Smooth muscle cell (in vitro differentiated cells): ENCODE results near the gene LUZP1. TPM values are rescaled to one million over a fixed set of nuclear protein-coding genes. Genes with fewer than 3 reads are reported as not detected.

Source experiments
- DNase-seq: peaks from one replicate; lab custom pipeline; 2025; ENCODE audit not compliant: unreplicated experiment; lab: John Stamatoyannopoulos, UW
- H2AFZ ChIP-seq: fragments of 200-600 bp; sonication (generic); 2 replicates; pipeline ENCODE4 v1.6.0; 2016; ENCODE audit warnings: antibody characterized with exemption, low read depth, mild to moderate bottlenecking
- H3F3A ChIP-seq: fragments of 200-600 bp; sonication (generic); 2 replicates; pipeline ENCODE4 v1.6.0; 2017; ENCODE audit warnings: antibody characterized with exemption, low read depth
- H3K27ac ChIP-seq: fragments of 200-600 bp; sonication (generic); 2 replicates; pipeline ENCODE4 v1.5.1; 2016; ENCODE audit warnings: low read depth, mild to moderate bottlenecking
- H3K27me3 ChIP-seq: fragments of 200-600 bp; sonication (generic); 2 replicates; pipeline ENCODE4 v1.6.1; 2016; ENCODE audit warnings: low read depth, mild to moderate bottlenecking
- H3K36me3 ChIP-seq: fragments of 200-600 bp; sonication (generic); 2 replicates; pipeline ENCODE4 v1.5.1; 2016; ENCODE audit warnings: low read depth
- H3K4me1 ChIP-seq: fragments of 200-600 bp; sonication (generic); 2 replicates; pipeline ENCODE4 v1.5.1; 2016; ENCODE audit warnings: low read depth
- H3K4me2 ChIP-seq: fragments of 200-600 bp; sonication (generic); 2 replicates; pipeline ENCODE4 v1.6.0; 2016; ENCODE audit warnings: mild to moderate bottlenecking
- H3K4me3 ChIP-seq: fragments of 200-600 bp; sonication (generic); 2 replicates; pipeline ENCODE4 v1.5.1; 2016; ENCODE audit warnings: mild to moderate bottlenecking
- H3K79me2 ChIP-seq: fragments of 200-600 bp; sonication (generic); 2 replicates; pipeline ENCODE4 v1.6.0; 2016; ENCODE audit warnings: low read depth, mild to moderate bottlenecking
- H3K9ac ChIP-seq: fragments of 200-600 bp; sonication (generic); 2 replicates; pipeline ENCODE4 v1.6.0; 2016; ENCODE audit warnings: low read depth
- H3K9me3 ChIP-seq: fragments of 200-600 bp; sonication (generic); replicated peaks from 2 replicates; pipeline ENCODE4 v1.5.1; 2016; ENCODE audit warnings: low read depth
- H4K20me1 ChIP-seq: fragments of 200-600 bp; sonication (generic); 2 replicates; pipeline ENCODE4 v1.6.0; 2016; ENCODE audit warnings: low read depth
- WGBS: methylation state at CpG from one replicate; pipeline ENCODE4 v1.1.7; 2016; ENCODE audit warnings: low lambda C conversion rate; 5-methylcytosine and 5-hydroxymethylcytosine counted together
- polyA plus RNA-seq: library from polyadenylated mRNA; unstranded; fragments of >200 nt; fragmentation: Nextera tagmentation; extraction: Ambion mirVana; gene quantifications from 2 replicates; pipeline ENCODE4 v1.2.1, GENCODE V29; 2016
- total RNA-seq: library from RNA; depleted of rRNA; stranded (reverse); fragments of >200 nt; gene quantifications from 2 replicates; pipeline ENCODE4 v1.2.3, GENCODE V29; 2014
- TF ChIP-seq, protein P1 (sequence below): fragments of 200-600 bp; sonication (generic); IDR thresholded peaks from 2 replicates; pipeline ENCODE4 v1.5.1; 2017; ENCODE audit warnings: borderline replicate concordance, mild to moderate bottlenecking, antibody characterized with exemption; ENCODE audit not compliant: insufficient read depth, poor library complexity, severe bottlenecking

LUZP1 gene
- total and polyA plus RNA-seq, 2 experiments from 2014 or later: 29.2 to 39.2 TPM

DNA sequence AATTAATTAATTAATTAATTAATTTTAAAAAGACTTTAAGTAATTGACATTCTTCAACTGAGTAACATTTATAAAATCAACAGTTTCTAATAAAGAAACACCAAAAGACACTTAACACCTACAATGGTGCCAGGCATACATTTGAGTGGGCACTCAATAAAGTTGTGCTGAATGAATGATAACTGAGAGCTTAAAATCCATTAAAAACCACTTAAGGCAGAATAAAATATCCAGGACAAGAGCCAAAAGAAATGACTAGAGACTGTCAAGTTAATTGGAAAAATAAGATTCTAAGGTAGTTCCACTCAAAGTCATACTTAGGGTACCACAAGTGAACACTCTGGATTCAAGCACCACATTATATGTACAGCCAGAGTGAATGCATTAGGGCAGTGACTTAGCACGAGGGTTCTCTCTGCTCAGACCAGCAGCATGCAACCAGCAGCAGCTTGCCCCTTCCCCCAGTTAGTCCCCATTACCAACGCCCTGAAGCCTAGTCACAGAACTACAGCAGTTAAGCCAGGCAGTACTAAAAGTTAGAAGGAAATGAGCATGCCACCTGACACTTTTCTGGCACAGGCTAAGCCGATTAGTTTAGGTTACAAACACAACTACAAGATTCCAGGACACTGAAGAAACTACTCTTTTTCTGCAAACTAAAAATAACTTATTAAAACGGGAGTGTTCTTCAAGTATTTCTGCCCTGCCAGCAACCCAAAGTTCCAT is 46.5 kb downstream of the LUZP1 start:
- H3K4me1 ChIP-seq: peaks cover 23% of the 10 kb centered on the region
- no peak for DNase-seq
- no peak overlapping the region for H2AFZ ChIP-seq
- no peaks in the 10 kb centered on the region for H3K27me3 ChIP-seq
- no peaks in the 10 kb centered on the region for H3K36me3 ChIP-seq
- peaks cover 7% of the 10 kb centered on the region for H3F3A ChIP-seq
- TF ChIP-seq, protein P1, sequence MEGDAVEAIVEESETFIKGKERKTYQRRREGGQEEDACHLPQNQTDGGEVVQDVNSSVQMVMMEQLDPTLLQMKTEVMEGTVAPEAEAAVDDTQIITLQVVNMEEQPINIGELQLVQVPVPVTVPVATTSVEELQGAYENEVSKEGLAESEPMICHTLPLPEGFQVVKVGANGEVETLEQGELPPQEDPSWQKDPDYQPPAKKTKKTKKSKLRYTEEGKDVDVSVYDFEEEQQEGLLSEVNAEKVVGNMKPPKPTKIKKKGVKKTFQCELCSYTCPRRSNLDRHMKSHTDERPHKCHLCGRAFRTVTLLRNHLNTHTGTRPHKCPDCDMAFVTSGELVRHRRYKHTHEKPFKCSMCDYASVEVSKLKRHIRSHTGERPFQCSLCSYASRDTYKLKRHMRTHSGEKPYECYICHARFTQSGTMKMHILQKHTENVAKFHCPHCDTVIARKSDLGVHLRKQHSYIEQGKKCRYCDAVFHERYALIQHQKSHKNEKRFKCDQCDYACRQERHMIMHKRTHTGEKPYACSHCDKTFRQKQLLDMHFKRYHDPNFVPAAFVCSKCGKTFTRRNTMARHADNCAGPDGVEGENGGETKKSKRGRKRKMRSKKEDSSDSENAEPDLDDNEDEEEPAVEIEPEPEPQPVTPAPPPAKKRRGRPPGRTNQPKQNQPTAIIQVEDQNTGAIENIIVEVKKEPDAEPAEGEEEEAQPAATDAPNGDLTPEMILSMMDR: no peak
- H3K27ac ChIP-seq: no peak overlapping the region
- WGBS: 26% methylated on average over 4 of the region's 4 CpGs
- H3K9ac ChIP-seq: no peak overlapping the region
- no peaks in the 10 kb centered on the region for H3K9me3 ChIP-seq
- H4K20me1 ChIP-seq: peaks cover 100% of the 10 kb centered on the region
- H3K79me2 ChIP-seq: peaks cover 98% of the 10 kb centered on the region
- peak overlapping the region; percentile 71 for H3K4me2 ChIP-seq
- no peak overlapping the region for H3K4me3 ChIP-seq

GRCh38 chr1:23120383-23120782 is 48.3 kb downstream of the LUZP1 start:
- peak overlapping the region; percentile 31 for H3K27ac ChIP-seq
- TF ChIP-seq, protein P1: no peak
- no peaks in the 10 kb centered on the region for H3K9me3 ChIP-seq
- no peak overlapping the region for H3K4me3 ChIP-seq
- no peak overlapping the region for H2AFZ ChIP-seq
- no peak overlapping the region for H3K9ac ChIP-seq
- peaks cover 12% of the 10 kb centered on the region for H3K4me1 ChIP-seq
- peaks cover 98% of the 10 kb centered on the region for H3K79me2 ChIP-seq
- WGBS: 96% methylated on average over 3 of the region's 3 CpGs
- H3F3A ChIP-seq: no peaks in the 10 kb centered on the region
- H3K4me2 ChIP-seq: peak overlapping the region; percentile 75
- H3K27me3 ChIP-seq: no peaks in the 10 kb centered on the region
- no peak for DNase-seq
- H3K36me3 ChIP-seq: no peaks in the 10 kb centered on the region
- peaks cover 100% of the 10 kb centered on the region for H4K20me1 ChIP-seq

GRCh38 chr1:23118957-23119792 is 49.5 kb downstream of the LUZP1 start:
- Histone ChIP-seq H3K27me3 (no peaks in the 10 kb centered on the region), H2AFZ (no peak overlapping the region), H3K4me2 (peak overlapping the region; percentile 75), H3K27ac (peak overlapping the region; percentile 73), H3K9me3 (no peaks in the 10 kb centered on the region), H3K9ac (peak overlapping the region; percentile 29), H3F3A (no peaks in the 10 kb centered on the region), H3K36me3 (no peaks in the 10 kb centered on the region), H3K4me1 (peaks cover 23% of the 10 kb centered on the region), H4K20me1 (peaks cover 100% of the 10 kb centered on the region), H3K4me3 (no peak overlapping the region), H3K79me2 (peaks cover 99% of the 10 kb centered on the region)
- no peak for DNase-seq
- WGBS: 88% methylated on average over 8 of the region's 8 CpGs
- TF ChIP-seq, protein P1: no peak
